AG20443 (cell line): ENCODE results near the gene SFXN5.

ENCODE experiments used
- DNase-seq: peaks from one replicate; pipeline ENCODE4 v3.0.0; 2012; ENCODE audit warnings: low spot score, mixed read lengths

SFXN5 gene

GRCh38 chr2:72975017-72975416 lies 96.5 kb downstream of the SFXN5 start:
- no peak for DNase-seq

DNA sequence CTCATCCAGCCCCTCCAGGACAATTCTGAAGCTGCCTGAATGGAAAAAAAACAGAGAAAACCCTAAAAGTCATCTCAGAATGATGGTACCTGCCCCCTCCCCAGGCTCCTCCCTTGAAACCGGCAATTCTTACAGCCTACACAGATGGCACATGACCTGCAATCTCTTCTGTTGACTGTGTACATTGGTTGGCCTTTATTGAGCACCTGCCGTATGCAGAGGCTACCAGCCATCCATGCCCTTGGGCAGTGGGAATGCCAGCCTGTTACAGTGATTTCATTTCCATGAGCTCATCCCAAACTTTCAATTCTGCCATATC lies 97.1 kb downstream of the SFXN5 start:
- DNase-seq: no peak

GRCh38 chr2:72973566-72974435 lies 97.7 kb downstream of the SFXN5 start:
- DNase-seq: peak; percentile 88

DNA sequence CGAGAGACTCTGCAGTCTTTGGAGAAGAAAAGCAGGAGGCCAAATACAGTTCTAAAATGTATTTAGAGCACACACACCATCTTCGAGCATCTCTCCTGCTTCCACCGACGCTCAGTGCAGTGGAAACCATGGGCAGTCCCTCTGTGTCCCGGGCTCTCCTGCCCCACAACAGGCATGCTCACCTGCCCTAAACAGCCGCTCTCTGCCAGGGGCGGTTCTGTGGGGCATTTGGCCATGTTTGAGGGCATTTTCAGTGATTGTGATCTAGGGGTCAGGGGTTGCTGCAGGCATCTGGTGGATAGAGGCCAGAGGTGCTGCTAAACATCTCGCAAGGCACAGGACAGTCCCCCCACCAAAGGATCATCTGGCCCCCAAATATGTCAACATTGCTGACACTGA lies 98.4 kb downstream of the SFXN5 start:
- no peak for DNase-seq

DNA sequence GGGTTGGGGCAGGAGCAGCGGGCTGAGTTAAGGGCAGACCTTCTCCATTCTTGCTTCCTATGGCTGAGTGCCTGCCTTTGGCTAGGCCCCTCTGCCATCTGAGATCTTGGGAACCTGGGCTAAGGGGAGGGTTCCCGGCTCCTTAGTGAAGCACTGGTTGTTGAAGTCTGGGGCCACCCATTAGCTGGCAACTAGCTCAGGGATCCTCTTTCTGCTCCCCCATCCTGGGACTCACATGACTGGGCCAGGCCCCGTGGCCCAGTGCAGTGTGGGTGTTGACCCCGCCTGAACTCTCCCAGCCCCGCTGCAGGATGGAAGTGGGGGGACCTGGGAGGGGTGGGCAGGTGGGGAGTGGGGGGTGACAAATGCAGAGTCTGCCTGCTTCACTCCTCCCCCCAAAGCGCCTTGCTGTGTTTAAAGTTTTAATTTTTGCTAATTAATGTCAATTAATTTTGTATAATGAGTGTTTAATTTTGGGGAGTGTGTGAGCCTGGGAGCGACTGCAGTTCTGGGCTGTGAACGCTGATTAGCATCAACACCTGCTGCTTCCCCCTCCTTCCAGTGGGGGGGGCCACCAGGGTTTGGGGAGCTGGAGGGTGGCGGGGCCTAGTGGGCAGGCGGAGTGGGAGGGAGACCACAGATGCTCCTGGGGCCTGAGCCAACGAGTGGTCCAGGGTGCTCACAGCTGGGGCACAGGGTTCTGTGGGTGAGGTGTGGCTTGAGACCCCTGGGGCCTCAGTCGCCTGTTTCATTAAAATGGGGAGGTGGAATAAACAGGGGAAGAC lies 99.0 kb downstream of the SFXN5 start:
- DNase-seq: no peak

- DNase-seq: no peak
These were observed 100.5 kb downstream of the SFXN5 start for GRCh38 chr2:72971036-72971435.

DNA sequence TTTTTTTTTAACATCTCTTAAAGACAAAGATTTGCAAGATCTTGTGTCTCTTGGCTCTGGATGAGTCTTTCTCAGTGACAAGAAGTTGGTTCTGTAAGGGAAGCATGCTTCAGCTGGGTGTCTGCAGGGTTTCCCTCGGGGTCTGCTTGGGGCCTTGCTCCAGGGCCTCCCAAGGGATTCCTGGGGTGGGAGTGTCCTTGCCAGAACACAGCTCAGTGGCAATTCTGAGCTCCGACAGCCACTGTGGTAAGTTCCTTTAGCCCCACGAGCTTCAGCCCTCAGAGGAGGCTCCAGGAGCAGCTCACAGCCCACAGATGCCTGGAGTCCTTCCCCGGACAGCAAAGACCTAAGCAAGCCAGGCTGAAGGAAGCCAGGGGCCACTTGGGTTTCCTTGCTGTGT lies 101.8 kb downstream of the SFXN5 start:
- DNase-seq: no peak

GRCh38 chr2:72968286-72968685 lies 103.2 kb downstream of the SFXN5 start:
- DNase-seq: no peak

- DNase-seq: no peak
These were observed 105.6 kb downstream of the SFXN5 start for GRCh38 chr2:72965770-72966450.

- no peak for DNase-seq
These were observed 106.5 kb downstream of the SFXN5 start for GRCh38 chr2:72965016-72965415.

GRCh38 chr2:72964146-72964525 lies 107.4 kb downstream of the SFXN5 start:
- no peak for DNase-seq

DNA sequence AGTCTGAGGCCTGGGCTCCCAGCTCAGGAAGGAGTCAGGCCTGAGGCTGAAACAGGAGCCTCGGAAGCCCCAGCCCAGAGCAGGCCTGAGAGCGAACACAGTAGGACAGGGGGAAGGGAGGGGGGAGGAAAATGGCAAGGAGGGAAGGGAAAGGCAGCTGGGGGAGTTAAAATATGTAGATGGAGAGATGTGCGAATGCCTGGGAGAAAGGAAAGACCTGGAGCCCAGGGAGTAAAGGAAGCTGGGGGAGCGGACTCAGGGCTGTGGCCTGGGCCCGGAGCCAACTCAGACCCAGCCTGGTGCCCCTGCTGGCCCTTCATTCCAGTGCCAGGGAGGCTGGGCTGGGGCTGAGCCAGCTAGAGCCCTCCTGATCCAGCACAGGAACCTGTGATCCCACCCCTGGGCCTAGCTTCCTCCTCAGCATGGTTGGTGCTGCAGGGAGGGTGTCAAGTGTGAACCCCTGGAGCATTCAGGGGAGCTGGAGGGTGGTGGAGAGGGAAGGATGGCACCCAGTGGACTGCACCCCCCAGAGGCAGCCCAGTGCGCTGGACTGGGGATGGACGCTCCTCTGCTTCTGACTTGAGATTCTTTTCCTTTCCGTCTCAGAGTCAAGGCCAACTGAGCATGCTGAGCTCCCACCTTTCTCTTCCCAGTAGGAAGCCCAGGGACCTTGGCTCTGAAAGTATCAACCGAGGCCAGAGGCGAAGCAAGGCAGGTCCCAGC lies 107.9 kb downstream of the SFXN5 start:
- DNase-seq: no peak

DNA sequence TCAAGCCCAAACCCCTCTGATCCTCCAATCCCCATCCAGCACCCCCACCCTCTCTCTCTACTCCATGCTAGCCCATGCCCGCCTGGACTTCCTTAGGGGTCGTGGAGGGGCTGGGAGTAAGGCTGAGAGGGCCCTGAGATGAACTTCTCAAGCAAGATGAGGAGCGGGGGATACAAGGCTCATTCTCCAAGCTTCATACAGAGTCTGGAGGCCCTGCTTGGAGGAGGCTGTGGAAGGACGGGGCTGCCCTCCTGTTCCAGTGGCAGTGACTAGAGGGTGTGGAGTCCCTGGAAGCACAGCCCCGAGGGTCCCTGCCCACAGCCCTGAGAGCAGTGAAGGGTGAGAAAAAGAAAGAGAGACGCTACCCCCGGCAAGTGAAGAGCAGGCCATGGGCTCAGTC lies 108.6 kb downstream of the SFXN5 start:
- no peak for DNase-seq

- no peak for DNase-seq
These were observed 109.6 kb downstream of the SFXN5 start for GRCh38 chr2:72961853-72962468.

- DNase-seq: no peak
These were observed 110.3 kb downstream of the SFXN5 start for GRCh38 chr2:72961036-72961720.

DNA sequence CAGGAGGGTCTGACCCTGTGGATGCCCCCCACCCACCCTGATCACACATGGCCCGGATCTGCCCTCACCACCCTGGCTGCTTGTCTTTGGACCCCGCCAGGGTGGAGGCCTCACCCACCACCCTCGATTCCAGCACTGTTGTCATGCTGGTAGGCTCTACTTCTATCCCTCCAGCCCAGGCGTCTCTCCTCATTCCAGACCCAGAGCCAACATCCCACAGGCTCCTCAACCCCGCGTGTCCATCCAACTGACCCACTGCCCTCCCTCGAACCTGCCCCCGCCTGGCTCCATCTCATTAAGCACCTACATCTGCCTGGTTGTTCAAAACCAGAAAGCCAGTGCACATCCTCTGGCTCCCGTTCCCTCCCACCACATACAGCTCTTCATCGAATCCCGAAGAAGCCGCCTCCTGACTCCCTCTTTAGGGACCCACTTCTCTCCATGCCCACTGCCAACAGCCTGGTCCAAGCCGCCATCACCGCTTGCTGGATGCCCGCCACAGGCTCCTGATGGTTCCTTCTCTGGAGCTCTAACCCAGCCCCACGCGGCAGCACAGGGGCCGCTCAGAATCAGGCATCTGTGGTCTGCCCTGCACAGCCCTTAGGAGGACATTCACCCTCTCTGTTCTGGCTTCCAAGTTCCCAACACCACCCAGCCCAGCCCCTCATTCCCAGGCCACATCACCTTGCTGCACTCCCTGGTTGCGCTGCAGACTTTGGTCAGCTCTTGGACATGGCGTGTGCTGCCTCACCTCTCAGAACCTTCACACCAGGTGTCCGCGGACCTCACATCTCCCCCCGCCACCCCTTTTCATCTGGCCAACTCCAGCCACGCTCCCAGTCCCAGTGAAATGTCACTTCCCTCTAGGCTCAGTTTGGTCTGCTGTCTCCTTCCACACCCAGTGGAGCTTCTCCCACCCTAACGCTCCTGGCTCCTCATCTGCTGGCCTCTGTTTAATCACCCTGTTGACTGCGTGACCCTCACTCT lies 111.2 kb downstream of the SFXN5 start:
- no peak for DNase-seq

- DNase-seq: no peak
These were observed 112.0 kb downstream of the SFXN5 start for GRCh38 chr2:72959554-72959953.

GRCh38 chr2:72958542-72959385 lies 112.7 kb downstream of the SFXN5 start:
- DNase-seq: no peak

DNA sequence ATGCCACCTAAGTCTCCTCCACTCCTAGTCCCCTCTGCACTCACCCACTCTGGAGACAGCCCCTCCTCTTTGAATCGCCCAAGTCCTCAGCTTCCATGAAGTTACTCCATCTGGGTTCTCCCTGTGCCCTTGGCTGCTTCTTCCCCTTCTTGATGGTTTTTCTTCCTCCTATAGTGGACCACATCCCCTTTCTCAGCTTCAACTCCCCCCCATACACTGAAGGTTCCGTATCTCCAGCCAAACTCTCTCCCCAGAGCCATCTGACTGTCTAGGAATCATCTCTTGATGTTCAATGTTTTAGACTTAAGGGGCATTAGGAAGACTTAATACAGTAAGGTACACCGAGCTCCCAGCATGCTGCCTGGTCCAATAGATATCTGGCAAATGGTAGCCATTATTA lies 114.6 kb downstream of the SFXN5 start:
- no peak for DNase-seq
